ENCODE results near the gene NFATC3. TPM values are rescaled to one million over a fixed set of nuclear protein-coding genes. Genes with fewer than 3 reads are reported as not detected.

Gene NFATC3
- total RNA-seq, 1 donor from 2014 or later: 34.2 TPM

GRCh38 chr16:68076560-68076959, 8.6 kb upstream of the NFATC3 start:
- Histone ChIP-seq H3F3A (ENCODE audit: low read depth) (no peaks in the 10 kb centered on the region), H3K27me3 (no peaks in the 10 kb centered on the region), H3K4me3 (no peak overlapping the region), H3K36me3 (no peaks in the 10 kb centered on the region), H3K9ac (no peak overlapping the region), H3K4me2 (no peak overlapping the region), H4K20me1 (ENCODE audit: low read depth) (no peaks in the 10 kb centered on the region), H3K4me1 (no peaks in the 10 kb centered on the region), H2AFZ (replicated peaks) (no peak overlapping the region), H3K79me2 (ENCODE audit: low read depth) (no peaks in the 10 kb centered on the region), H3K9me3 (ENCODE audit: low read depth) (no peaks in the 10 kb centered on the region), H3K27ac (no peak overlapping the region)
- no peak for DNase-seq (ENCODE audit: low spot score)
- peaks cover 17% of the 10 kb centered on the region for H3K36me3 Mint-ChIP-seq
- no peaks in the 10 kb centered on the region for H3K9me3 Mint-ChIP-seq
- H3K27me3 Mint-ChIP-seq (ENCODE audit: insufficient read depth, low read depth): peaks cover 3% of the 10 kb centered on the region
- H3K27ac Mint-ChIP-seq: peak overlapping the region; percentile 69
- no peak for TF ChIP-seq CTCF (IDR thresholded peaks at IDR 0.05)
- no peak for TF ChIP-seq EZH2phosphoT487 (IDR thresholded peaks at IDR 0.05)
- no peak for TF ChIP-seq EZH2 (IDR thresholded peaks at IDR 0.05)
- no peak overlapping the region for H3K4me3 Mint-ChIP-seq
- H3K4me1 Mint-ChIP-seq: no peaks in the 10 kb centered on the region

- Mint-ChIP-seq H3K27ac (no peak overlapping the region), H3K36me3 (peaks cover 12% of the 10 kb centered on the region), H3K4me3 (no peak overlapping the region), H3K9me3 (no peaks in the 10 kb centered on the region), H3K4me1 (no peaks in the 10 kb centered on the region), H3K27me3 (ENCODE audit: insufficient read depth, low read depth) (peaks cover 6% of the 10 kb centered on the region)
- no peak for DNase-seq (ENCODE audit: low spot score)
- Histone ChIP-seq H3K36me3 (no peaks in the 10 kb centered on the region), H3K27ac (no peak overlapping the region), H3K79me2 (ENCODE audit: low read depth) (no peaks in the 10 kb centered on the region), H3K9ac (no peak overlapping the region), H3K4me1 (no peaks in the 10 kb centered on the region), H2AFZ (replicated peaks) (no peak overlapping the region), H3F3A (ENCODE audit: low read depth) (peaks cover 1% of the 10 kb centered on the region), H3K27me3 (no peaks in the 10 kb centered on the region), H3K4me2 (no peak overlapping the region), H4K20me1 (ENCODE audit: low read depth) (no peaks in the 10 kb centered on the region), H3K9me3 (ENCODE audit: low read depth) (no peaks in the 10 kb centered on the region), H3K4me3 (no peak overlapping the region)
- TF ChIP-seq CTCF (IDR thresholded peaks at IDR 0.05) (no peak), EZH2phosphoT487 (IDR thresholded peaks at IDR 0.05) (no peak)
Measured at GRCh38 chr16:68077866-68078700, 7.1 kb upstream of the NFATC3 start.

GRCh38 chr16:68078701-68079375, 6.3 kb upstream of the NFATC3 start:
- no peak overlapping the region for H3K4me3 Mint-ChIP-seq
- Histone ChIP-seq H3K9me3 (ENCODE audit: low read depth) (no peaks in the 10 kb centered on the region), H3K4me3 (no peak overlapping the region), H3K79me2 (ENCODE audit: low read depth) (no peaks in the 10 kb centered on the region), H3F3A (ENCODE audit: low read depth) (peaks cover 9% of the 10 kb centered on the region), H3K27ac (no peak overlapping the region), H2AFZ (replicated peaks) (no peak overlapping the region), H3K4me2 (no peak overlapping the region), H3K36me3 (no peaks in the 10 kb centered on the region), H3K9ac (no peak overlapping the region), H4K20me1 (ENCODE audit: low read depth) (no peaks in the 10 kb centered on the region), H3K27me3 (no peaks in the 10 kb centered on the region), H3K4me1 (peaks cover 5% of the 10 kb centered on the region)
- TF ChIP-seq CTCF (IDR thresholded peaks at IDR 0.05) (no peak), EZH2 (IDR thresholded peaks at IDR 0.05) (no peak), EZH2phosphoT487 (IDR thresholded peaks at IDR 0.05) (no peak)
- no peaks in the 10 kb centered on the region for H3K9me3 Mint-ChIP-seq
- DNase-seq (ENCODE audit: low spot score): no peak
- no peak overlapping the region for H3K27ac Mint-ChIP-seq
- H3K4me1 Mint-ChIP-seq: peaks cover 7% of the 10 kb centered on the region
- peaks cover 6% of the 10 kb centered on the region for H3K27me3 Mint-ChIP-seq (ENCODE audit: insufficient read depth, low read depth)
- H3K36me3 Mint-ChIP-seq: peaks cover 12% of the 10 kb centered on the region

Measured in neural progenitor cell (in vitro differentiated cells).